Immature natural killer cell (primary cell): ENCODE results near the gene GATA3. TPM values are rescaled to one million over a fixed set of nuclear protein-coding genes. Genes with fewer than 3 reads are reported as not detected.
"Not testable (repeated sequence)": the region's sequence is repeated elsewhere in the genome, so short reads cannot be mapped to it uniquely, and the experiment has no call there.

ENCODE experiments used
- DNase-seq, 3 donors: peaks; one replicate each; pipeline ENCODE4 v3.0.0; 2022; ENCODE audit warnings: mixed read lengths in 1 of 3
- H3K27ac Mint-ChIP-seq, 6 donors: one replicate each; pipeline ENCODE4 v1.8.0; 2020; ENCODE audit warnings: mixed read lengths in 6 of 6, mild to moderate bottlenecking in 5 of 6, inconsistent platforms in 4 of 6, moderate library complexity in 3 of 6
- H3K27me3 Mint-ChIP-seq, 3 donors: one replicate each; pipeline ENCODE4 v1.8.0; 2020 to 2021; ENCODE audit warnings: low read depth in 3 of 3, mild to moderate bottlenecking in 3 of 3, mixed read lengths in 3 of 3, moderate library complexity in 3 of 3, inconsistent platforms in 1 of 3
- H3K36me3 Mint-ChIP-seq, 3 donors: one replicate each; pipeline ENCODE4 v1.8.0; 2020; ENCODE audit warnings: mixed read lengths in 3 of 3, inconsistent platforms in 2 of 3, mild to moderate bottlenecking in 2 of 3
- H3K4me1 Mint-ChIP-seq, 2 donors: one replicate each; pipeline ENCODE4 v1.8.0; 2020; ENCODE audit warnings: inconsistent platforms in 2 of 2, mild to moderate bottlenecking in 2 of 2, mixed read lengths in 2 of 2, moderate library complexity in 1 of 2
- H3K4me3 Mint-ChIP-seq, 5 donors: one replicate each; pipeline ENCODE4 v1.8.0; 2020; ENCODE audit warnings: mild to moderate bottlenecking in 5 of 5, mixed read lengths in 5 of 5, inconsistent platforms in 3 of 5, moderate library complexity in 3 of 5
- H3K9me3 Mint-ChIP-seq, 6 donors: one replicate each; pipeline ENCODE4 v1.8.0; 2020; ENCODE audit warnings: mild to moderate bottlenecking in 6 of 6, mixed read lengths in 6 of 6, inconsistent platforms in 4 of 6, moderate library complexity in 3 of 6
- polyA plus RNA-seq, 3 donors: library from polyadenylated mRNA; unstranded; fragments of 300-500 nt; fragmentation: Illumina TruSeq; gene quantifications; one replicate each; pipeline ENCODE4 v1.2.3, GENCODE V29; 2021

The GATA3 gene
- polyA plus RNA-seq, result 10 to 100 TPM; 27.2 to 52.1 (median 36.8) TPM

DNA sequence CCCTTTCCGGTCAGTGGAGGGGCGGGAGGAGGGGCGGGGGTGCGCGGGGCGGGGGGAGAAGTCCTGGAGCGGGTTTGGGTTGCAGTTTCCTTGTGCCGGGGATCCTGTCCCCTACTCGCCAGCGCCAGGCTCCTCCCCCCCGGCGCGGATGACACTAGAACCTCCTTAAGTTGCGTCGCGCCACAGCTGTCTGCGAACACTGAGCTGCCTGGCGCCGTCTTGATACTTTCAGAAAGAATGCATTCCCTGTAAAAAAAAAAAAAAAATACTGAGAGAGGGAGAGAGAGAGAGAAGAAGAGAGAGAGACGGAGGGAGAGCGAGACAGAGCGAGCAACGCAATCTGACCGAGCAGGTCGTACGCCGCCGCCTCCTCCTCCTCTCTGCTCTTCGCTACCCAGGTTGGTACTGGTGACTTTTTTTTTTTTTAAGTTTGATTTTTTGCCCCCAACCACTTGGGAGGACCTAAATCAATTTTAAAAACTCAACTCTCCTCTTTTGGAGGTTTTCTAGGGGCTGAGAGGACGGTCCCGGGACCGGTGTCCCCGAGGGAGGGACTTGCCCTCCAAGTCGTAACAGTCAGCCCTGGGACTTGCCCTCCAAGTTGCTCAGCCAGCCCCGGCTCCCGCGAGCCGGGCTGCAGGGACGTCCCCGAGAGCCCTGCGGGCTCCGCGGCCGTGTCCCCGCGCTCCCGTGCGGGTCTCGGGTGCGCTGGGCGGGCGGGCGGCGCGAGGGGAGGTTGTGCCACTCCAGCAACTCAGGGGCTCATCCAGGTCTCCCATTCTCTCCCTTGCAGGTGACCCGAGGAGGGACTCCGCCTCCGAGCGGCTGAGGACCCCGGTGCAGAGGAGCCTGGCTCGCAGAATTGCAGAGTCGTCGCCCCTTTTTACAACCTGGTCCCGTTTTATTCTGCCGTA, at the start of gene GATA3:
TSS of gene GATA3 (plus strand) at position 195 of the 914 bp plus-strand sequence. CDS start 968 bp downstream, outside the sequence.
- H3K27me3 Mint-ChIP-seq, result peaks cover 28 to 54% (median 50%) of the 10 kb centered on the region in 3 donors
- H3K4me1 Mint-ChIP-seq, result peaks cover 55 to 56% of the 10 kb centered on the region in 2 donors
- peak within 1 kb of the TSS; percentile 95 to 99 (median 98) for H3K27ac Mint-ChIP-seq

DNA sequence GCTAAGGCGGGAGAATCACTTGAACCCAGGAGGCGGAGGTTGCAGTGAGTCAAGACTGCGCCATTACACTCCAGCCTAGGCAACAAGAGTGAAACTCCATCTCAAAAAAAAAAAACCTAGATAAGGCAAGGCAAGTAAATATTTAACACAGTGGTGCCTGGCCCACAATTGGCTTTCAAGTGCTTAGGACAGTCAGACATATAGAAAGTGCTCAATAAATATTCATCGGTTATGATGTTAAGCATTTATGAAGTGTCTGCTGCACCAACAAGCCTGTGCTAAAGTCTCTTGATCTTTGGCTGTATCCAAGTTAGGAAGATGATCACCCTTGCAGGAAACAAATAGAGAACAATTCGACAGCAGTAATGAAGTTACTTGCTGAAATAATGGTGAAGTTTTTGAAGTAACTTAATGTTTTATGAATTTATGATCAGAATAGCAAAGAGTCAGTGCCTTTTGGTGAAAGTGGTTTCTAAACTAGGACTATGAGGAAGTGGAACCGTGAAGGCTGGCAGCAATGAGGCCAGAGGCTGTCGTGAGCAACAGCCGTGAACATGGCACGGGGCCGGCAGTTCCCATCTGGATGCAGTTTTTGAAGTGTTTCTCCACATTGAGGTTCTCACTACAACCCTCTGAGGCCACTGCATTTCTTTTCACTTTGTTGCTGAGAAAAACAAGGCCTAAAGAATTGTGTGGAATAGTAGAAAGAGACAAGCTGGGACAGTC, 48.1 kb upstream of the GATA3 start:
- Mint-ChIP-seq H3K9me3 (peaks cover 0 to 22% (median 9%) of the 10 kb centered on the region in 6 donors), H3K4me1 (no peaks in the 10 kb centered on the region), H3K27ac (no peak overlapping the region), H3K36me3 (peaks cover 30 to 47% (median 37%) of the 10 kb centered on the region in 3 donors), H3K4me3 (no peak overlapping the region), H3K27me3 (peaks cover 0 to 2% (median 0%) of the 10 kb centered on the region in 3 donors)
- no peak for DNase-seq

More for the DNA sequence above, at the start of gene GATA3:
- DNase-seq, result peak; percentile 79 to 84 (median 81)
- Mint-ChIP-seq H3K36me3 (peaks cover 0 to 3% (median 2%) of the 10 kb centered on the region in 3 donors), H3K4me3 (peak within 1 kb of the TSS; percentile 98 to 100 (median 99)), H3K9me3 (peaks cover 0 to 4% (median 0%) of the 10 kb centered on the region in 6 donors)

DNA sequence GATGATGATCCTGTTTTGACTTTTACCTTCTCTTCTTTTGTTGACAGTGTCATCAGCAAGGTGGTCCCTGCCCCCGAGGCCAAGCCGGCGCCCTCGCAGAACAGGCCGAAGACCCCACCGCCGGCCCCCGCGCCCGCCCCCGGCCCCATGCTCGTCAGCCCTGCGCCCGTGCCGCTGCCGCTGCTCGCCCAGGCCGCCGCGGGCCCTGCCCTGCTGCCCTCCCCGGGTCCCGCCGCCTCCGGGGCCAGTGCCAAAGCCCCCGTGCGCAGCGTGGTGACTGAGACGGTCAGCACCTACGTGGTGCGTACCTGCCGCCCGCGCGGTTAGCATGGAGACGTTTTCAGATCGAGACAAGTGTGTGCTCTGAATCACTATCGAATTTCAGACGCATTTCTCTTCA, 45.5 kb upstream of the GATA3 start:
- H3K4me1 Mint-ChIP-seq, result no peaks in the 10 kb centered on the region
- H3K9me3 Mint-ChIP-seq, result peaks cover 0 to 12% (median 8%) of the 10 kb centered on the region in 6 donors
- peaks cover 0 to 2% (median 0%) of the 10 kb centered on the region in 3 donors for H3K27me3 Mint-ChIP-seq
- no peak overlapping the region for H3K4me3 Mint-ChIP-seq
- no peak overlapping the region for H3K27ac Mint-ChIP-seq
- DNase-seq, result no peak
- peaks cover 23 to 38% (median 37%) of the 10 kb centered on the region in 3 donors for H3K36me3 Mint-ChIP-seq

DNA sequence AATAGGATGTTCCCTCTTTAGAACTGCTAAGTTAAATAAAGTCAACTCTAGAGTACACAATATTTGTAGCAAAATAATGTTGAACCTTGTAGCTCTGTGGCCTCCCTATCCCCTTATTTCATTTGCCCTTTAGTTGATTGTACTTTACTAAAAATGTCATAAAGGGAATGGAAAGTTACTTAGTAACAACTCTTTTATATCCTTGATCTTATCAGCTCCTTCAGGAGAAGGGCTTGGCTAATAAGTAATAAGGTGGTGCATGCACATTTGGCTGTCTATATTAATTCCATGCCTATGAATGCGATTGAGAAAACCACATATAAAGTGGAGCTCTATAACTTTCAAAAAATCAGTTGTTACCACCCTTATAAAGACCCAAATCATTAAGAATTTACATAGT, 41.5 kb upstream of the GATA3 start:
- Mint-ChIP-seq H3K4me3 (no peak overlapping the region), H3K27ac (no peak overlapping the region), H3K36me3 (peaks cover 16 to 48% (median 29%) of the 10 kb centered on the region in 3 donors), H3K9me3 (no peaks in the 10 kb centered on the region), H3K4me1 (no peaks in the 10 kb centered on the region), H3K27me3 (peaks cover 0 to 2% (median 0%) of the 10 kb centered on the region in 3 donors)
- DNase-seq, result no peak

DNA sequence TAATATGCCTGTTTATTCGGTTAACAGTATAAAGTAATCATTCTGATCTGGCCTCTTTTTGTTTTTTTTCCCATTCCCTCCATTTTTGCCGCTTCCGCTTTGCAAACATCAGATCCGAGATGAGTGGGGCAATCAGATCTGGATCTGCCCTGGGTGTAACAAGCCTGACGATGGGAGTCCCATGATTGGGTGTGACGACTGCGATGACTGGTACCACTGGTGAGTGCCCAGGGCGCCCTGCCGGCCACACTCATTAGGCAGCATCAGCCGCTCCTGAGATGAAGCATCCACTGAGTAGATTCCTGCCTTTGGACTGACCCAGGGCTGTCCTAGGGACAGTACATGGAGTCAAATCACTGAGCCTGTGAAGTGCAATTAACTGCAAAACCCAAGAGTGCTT, 40.9 kb upstream of the GATA3 start:
- no peak for DNase-seq
- Mint-ChIP-seq H3K27me3 (peaks cover 0 to 2% (median 0%) of the 10 kb centered on the region in 3 donors), H3K27ac (no peak overlapping the region), H3K36me3 (peaks cover 16 to 51% (median 29%) of the 10 kb centered on the region in 3 donors), H3K4me3 (no peak overlapping the region), H3K4me1 (no peaks in the 10 kb centered on the region), H3K9me3 (no peaks in the 10 kb centered on the region)

DNA sequence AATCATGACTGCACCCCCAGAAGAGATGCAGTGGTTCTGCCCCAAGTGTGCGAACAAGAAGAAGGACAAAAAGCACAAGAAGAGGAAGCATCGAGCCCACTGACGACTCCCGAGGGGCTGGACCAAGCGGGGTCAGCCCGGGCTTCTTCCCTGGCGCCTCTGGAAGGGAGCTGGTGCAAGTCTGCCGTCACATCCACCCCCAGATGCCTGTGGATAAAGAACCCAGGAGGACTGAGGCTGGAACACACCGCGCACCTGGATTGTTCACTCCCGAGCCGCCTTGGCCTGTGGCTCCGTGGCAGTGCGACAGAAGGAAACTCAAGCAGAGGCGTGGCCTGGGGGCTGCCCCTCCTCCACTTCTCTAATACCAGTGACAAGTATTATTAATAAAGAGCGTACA, 39.8 kb upstream of the GATA3 start:
- no peaks in the 10 kb centered on the region for H3K4me1 Mint-ChIP-seq
- peaks cover 16 to 52% (median 29%) of the 10 kb centered on the region in 3 donors for H3K36me3 Mint-ChIP-seq
- H3K27me3 Mint-ChIP-seq, result peaks cover 0 to 2% (median 0%) of the 10 kb centered on the region in 3 donors
- no peak overlapping the region for H3K4me3 Mint-ChIP-seq
- H3K27ac Mint-ChIP-seq, result no peak overlapping the region
- no peaks in the 10 kb centered on the region for H3K9me3 Mint-ChIP-seq
- no peak for DNase-seq

DNA sequence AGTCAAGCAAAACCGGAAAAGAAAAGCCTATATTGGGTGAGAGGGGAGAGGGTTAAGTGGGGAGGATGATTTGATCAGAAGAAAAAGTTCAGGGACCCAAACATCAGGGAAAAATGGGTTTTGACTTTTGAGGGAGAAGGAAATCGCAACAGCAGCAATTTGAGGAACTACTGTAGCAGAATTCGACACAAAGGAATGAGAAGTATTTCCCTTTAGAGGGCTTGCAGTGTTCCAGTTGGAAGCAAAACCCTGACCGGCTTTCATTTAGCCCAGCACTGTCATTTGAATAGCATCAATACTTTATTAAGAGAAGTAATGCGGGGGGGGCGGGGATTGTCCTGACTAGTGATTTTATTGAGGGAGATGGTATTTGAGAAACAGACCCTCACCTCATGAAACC, 37.2 kb upstream of the GATA3 start:
- no peak for DNase-seq
- H3K36me3 Mint-ChIP-seq, result peaks cover 13 to 37% (median 21%) of the 10 kb centered on the region in 3 donors
- H3K27me3 Mint-ChIP-seq, result peaks cover 0 to 3% (median 2%) of the 10 kb centered on the region in 3 donors
- no peaks in the 10 kb centered on the region for H3K9me3 Mint-ChIP-seq
- peak overlapping the region in 1 of 6 donors; percentile 1 for H3K27ac Mint-ChIP-seq
- H3K4me1 Mint-ChIP-seq, result no peaks in the 10 kb centered on the region
- no peak overlapping the region for H3K4me3 Mint-ChIP-seq

DNA sequence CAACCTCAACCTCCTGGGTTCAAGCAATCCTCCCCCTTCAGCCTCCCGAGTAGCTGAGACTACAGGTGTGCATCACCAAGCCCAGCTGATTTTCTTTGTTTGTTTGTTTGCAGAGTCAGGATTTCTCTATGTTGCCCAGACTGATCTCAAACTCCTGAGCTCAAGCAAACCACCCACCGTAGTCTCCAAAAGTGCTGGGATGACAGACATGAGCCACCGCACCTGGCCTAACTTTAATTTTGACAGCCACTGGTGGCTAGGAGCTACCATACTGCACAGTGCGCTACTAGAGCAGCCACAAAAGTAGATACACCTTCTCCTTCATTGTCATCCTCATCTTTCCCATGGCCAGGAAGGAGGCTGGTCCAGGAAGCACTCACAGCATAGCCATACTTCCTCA, 31.2 kb upstream of the GATA3 start:
- Mint-ChIP-seq H3K9me3 (no peaks in the 10 kb centered on the region), H3K27me3 (peaks cover 0 to 7% (median 5%) of the 10 kb centered on the region in 3 donors), H3K27ac (no peak overlapping the region), H3K4me1 (peaks cover 4 to 7% of the 10 kb centered on the region in 2 donors), H3K4me3 (no peak overlapping the region), H3K36me3 (peaks cover 0 to 4% (median 0%) of the 10 kb centered on the region in 3 donors)
- DNase-seq, result no peak

DNA sequence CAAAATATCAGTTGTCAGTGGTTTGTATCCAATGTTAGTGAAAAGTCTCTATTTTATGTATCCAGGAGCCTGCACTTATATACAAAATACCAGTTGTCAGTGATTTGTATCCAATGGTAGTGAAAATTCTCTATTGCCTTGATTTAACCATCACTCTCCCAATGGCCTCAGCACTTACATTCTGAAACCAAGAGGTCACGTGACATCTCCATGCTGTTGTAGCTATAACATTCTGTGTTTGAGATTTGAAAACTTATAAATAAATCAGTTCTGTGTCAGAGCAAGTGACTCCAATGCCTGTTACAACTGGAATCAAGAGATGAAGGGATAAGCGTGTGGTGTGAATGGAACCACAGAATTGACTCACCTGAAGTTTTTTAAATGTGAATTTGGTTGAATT, 30.6 kb upstream of the GATA3 start:
- no peak for DNase-seq
- Mint-ChIP-seq H3K9me3 (no peaks in the 10 kb centered on the region), H3K27ac (no peak overlapping the region), H3K36me3 (no peaks in the 10 kb centered on the region), H3K4me1 (peaks cover 4 to 7% of the 10 kb centered on the region in 2 donors), H3K4me3 (no peak overlapping the region), H3K27me3 (peaks cover 0 to 7% (median 5%) of the 10 kb centered on the region in 3 donors)

DNA sequence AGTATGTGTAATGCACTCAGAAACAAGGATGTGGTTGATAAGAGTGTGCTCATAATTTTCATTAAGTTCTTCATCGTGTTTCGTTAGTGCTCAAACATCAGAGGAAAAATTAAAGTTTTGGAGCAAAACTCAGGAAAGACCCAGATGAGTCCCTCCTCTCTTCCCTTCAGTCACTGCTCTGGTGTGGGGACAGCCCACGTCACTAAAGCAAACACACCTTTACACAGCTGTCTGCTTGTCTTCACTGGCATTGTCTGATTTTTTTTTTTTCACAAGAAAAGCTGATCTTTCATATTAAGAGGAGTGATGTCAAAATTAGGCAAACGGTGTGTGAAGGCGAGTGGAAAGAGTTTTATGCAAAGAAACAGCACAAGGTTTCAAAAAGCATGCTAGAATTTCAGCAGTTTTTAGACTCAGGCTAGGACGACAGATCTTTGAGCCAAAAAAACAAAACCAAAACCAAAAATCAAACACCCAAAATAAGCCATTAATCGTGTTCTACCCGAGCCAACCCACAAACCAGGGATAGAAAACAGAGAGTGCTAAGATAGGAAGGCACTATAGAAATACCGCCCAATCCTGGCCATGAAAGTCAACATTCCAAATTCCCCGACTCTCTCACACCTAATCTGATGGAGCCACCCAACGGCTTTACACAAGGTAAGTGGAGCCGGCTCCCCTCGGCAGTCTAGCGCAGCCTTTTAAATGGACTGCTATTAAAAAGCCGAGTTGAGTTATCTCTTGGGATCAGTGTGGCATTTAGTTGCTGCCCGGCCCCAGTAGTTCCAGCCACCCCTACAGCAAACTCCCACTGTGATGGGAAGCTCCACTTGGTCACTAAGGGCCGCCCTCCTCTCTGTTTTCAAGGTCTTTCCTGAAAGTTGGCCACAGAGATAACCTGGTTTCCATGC, 27.9 kb upstream of the GATA3 start:
- H3K4me3 Mint-ChIP-seq, result peak overlapping the region; percentile 55 to 79 (median 70)
- no peaks in the 10 kb centered on the region for H3K36me3 Mint-ChIP-seq
- H3K27ac Mint-ChIP-seq, result no peak overlapping the region
- peaks cover 5 to 8% (median 5%) of the 10 kb centered on the region in 3 donors for H3K27me3 Mint-ChIP-seq
- no peak for DNase-seq
- H3K4me1 Mint-ChIP-seq, result peaks cover 4 to 7% of the 10 kb centered on the region in 2 donors
- no peaks in the 10 kb centered on the region for H3K9me3 Mint-ChIP-seq

DNA sequence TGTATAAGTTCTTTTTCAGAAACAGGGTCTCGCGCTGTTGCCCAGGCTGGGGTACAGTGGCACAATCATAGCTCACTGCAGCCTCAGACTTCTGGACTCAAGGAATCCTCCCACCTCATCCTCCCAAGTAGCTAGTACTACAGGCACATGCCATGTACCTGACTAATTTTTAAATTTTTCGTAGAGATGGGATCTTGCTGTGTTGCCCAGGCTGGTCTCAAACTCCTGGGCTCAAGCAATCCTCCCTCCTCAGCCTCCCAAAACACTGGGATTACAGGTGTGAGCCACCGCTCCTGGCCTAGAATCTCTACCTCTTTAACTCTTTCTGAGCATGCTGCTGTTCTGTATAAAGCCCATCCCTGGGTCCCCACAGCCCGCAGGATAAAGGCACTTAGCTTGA, 23.3 kb upstream of the GATA3 start:
- H3K36me3 Mint-ChIP-seq, DNase-seq, H3K9me3 Mint-ChIP-seq, H3K27ac Mint-ChIP-seq, H3K4me3 Mint-ChIP-seq: not testable (repeated sequence)
- Mint-ChIP-seq H3K4me1 (peaks cover 15% of the 10 kb centered on the region in 2 donors), H3K27me3 (peaks cover 23 to 35% (median 35%) of the 10 kb centered on the region in 3 donors)

DNA sequence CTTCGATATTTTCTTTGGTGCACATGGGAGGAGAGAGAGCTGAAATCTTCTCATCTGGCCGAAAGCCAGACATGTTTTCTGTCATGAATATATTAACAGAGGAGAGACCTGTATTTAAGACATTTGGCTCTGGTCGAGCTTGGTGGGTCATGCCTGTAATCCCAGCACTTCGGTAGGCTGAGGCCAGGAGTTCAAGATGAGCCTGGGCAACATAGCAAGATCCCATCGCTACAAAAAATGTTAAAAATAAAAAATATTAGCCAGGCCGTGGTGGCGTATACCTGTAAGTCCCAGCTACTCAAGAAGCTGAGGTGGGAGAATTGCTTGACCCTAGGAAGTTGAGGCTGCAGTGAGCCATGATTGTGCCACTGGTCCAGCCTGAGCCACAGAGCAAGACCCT, 21.9 kb upstream of the GATA3 start:
- peaks cover 11 to 14% of the 10 kb centered on the region in 2 donors for H3K4me1 Mint-ChIP-seq
- no peaks in the 10 kb centered on the region for H3K36me3 Mint-ChIP-seq
- H3K9me3 Mint-ChIP-seq, result peaks cover 0 to 6% (median 0%) of the 10 kb centered on the region in 6 donors

More for the DNA sequence above, 21.9 kb upstream of the GATA3 start:
- Mint-ChIP-seq H3K4me3 (peak overlapping the region in 1 of 5 donors; percentile 8), H3K27me3 (peaks cover 33 to 47% (median 45%) of the 10 kb centered on the region in 3 donors), H3K27ac (no peak overlapping the region)
- DNase-seq, result no peak
